Stimulated activated CD8-positive, alpha-beta memory T cell treated with anti-CD3 and anti-CD28 coated beads, Interleukin-15, amount 100 ng/mL, for 48 hours (primary cell): ENCODE data around the gene SNX5.

Experiments used
- DNase-seq, 2 donors: peaks; one replicate each; pipeline ENCODE4 v3.0.0-alpha.2; 2020; ENCODE audit warnings: low read depth in 2 of 2

Gene SNX5

DNA sequence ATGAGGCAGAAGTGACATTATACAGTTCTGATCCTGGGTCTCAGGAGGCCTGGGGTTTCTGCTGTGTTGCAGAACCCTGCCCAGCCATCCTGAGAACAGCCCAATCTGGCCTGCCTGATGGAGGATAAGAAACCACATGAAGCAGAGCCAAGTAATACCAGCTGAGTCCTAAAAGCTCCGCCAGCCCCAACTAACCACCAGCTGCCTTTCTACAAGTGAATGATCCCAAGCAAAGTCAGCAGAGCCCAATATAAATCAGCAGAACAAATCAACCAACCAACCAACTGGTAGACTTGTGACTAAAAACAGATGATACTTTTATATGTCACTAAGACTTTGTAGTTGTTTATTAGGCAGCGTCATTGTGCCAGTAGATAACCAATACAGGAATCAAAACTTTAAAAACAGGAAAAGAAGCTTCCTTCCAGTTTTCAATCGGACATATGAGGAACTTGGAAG lies 52.1 kb downstream of the SNX5 start:
- DNase-seq: no peak

DNA sequence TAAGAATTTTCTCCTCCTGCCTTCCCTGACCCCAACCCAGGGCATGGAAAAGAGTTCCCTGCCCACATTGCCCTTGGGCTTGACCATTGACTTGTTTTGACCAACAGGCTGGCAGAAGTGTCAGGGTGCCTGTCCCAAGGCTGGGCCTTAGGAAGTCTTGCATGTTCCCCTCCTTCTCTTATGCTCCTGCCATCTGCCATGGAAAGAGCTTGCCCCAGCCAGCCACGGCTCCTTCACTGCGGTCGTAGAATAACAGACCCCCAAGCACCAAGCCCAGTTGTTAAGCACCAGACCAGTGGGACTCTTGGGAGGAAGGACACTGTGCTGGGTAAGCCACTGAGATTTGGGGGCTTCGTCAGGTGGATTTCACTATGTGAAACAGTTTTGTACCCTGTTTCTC lies 53.6 kb downstream of the SNX5 start:
- no peak for DNase-seq

DNA sequence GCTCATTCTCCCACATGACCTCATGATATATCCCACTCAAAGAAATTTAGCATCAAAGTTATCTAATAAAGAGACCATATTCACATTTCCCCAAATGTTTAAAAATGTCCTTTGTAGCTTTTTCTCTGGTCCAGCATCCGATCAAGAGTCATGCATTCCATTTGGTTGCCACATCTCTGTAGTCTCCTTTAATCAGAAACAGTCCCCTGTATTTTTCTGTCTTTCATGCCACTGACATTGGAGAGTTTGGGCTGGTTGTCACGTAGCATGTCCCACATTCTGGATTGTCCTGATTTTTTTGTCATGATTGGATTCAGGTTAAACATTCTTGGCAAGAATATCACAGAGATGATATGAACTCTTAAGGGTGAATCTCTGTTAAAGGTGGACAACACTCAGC lies 55.7 kb downstream of the SNX5 start:
- no peak for DNase-seq

DNA sequence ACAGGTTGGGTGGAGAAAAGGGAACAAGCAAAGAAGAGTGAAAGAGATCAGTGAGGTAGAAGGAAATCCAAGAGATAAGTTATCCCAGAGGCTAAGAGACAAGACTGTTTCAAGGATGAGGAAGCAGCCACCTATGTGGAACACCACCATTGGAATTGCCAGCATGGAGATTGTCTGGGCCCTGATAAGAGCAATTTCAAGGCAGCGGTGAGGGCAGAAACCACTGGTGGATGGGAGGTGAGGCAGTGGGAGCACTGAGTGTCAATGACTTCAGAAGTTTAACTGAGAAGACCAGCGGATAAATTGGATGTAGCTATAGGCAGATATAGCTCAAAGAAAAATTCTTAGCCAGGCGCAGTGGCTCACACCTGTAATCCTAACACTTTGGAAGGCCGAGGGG lies 56.7 kb downstream of the SNX5 start:
- DNase-seq: no peak

- DNase-seq: no peak
Observed at GRCh38 chr20:17910828-17911294, 57.7 kb downstream of the SNX5 start.

DNA sequence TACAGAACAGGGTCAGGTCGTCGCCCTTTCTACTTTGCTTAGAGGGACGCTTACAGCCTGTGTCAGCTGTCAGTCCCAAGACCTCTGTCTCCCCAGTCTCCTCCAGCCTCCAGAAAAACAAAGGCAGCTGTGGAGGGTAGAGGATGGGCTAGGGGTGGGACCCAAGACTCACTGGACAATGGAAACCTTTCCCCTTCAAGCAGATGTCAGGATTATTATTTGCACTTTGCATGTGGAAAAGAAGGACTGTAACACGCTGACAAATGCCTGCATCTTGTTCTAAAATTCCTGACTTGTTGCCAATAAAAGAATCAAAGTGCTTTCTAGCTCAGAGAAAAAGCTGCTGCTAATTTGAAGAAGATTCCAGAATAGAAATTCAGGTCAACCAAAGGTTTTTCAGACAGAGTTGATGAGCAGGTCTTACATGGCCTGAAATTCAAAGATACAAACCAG lies 58.7 kb downstream of the SNX5 start:
- DNase-seq: no peak

GRCh38 chr20:17905544-17905943 lies 63.0 kb downstream of the SNX5 start:
- no peak for DNase-seq

DNA sequence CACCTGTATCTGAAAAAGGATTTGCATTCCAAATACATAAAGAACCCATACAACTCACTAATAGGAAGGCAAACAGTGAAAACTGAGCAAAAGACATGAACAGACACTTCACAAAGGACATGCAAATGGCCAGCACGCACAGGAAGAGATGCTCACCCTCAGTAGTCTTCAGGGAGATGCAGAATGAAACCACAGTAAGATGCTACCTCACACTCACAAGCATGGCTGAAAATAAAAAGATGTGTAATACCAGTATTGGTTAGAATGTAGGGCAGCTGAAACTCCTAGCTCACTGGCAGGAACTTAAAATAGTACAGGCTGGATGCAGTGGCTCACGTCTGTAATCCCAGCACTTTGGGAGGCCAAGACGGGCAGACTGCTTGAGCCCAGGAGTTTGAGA lies 64.6 kb downstream of the SNX5 start:
- DNase-seq: no peak

DNA sequence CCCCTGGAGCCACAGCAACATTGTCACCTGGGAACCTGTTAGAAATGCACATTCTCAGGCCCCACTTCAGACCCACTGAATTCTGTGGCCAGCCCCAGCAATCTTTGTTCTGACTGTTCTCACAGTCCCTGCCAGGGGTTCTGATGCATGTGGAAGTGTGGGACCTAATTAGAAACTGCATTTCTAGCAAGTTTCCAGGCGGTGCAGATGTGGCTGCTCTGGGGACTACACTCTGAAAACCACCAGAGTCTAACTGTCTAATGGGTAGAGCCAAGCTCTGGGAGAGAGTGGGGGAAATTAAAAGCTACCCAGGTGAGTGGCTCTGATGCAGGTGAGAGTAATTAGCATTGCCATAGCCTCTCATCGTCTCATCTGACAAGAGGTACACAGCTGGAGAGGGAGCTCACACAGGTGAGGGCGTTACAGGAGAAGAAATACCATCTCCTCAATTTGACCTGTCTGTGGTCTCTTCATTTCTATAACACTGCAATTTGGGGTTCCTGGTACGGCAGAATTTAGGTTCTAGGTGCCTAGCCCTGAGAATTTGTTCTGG lies 66.0 kb downstream of the SNX5 start:
- DNase-seq: no peak

DNA sequence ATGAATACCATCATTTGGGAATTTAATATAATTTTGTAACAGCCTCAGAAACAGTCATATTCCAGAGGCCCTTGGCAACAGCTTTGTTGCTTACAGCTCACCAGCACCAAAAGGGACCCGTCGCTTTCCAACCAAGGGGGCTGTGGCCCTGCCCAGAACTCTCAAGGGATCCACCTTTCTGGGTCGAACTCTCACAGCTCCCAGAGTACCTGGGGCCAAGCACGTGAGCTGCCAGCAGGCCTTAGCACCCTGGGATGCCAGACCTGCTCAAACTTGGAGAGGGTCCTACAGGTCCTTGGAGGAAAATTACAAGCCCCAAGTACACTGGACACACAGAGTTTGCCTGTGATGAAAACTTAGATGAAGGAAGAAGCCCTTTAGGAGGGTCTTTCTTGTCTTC lies 66.6 kb downstream of the SNX5 start:
- no peak for DNase-seq

GRCh38 chr20:17898548-17898994 lies 70.0 kb downstream of the SNX5 start:
- peak in 1 of 2 donors; percentile 35 for DNase-seq

GRCh38 chr20:17897566-17898307 lies 70.9 kb downstream of the SNX5 start:
- DNase-seq: no peak

DNA sequence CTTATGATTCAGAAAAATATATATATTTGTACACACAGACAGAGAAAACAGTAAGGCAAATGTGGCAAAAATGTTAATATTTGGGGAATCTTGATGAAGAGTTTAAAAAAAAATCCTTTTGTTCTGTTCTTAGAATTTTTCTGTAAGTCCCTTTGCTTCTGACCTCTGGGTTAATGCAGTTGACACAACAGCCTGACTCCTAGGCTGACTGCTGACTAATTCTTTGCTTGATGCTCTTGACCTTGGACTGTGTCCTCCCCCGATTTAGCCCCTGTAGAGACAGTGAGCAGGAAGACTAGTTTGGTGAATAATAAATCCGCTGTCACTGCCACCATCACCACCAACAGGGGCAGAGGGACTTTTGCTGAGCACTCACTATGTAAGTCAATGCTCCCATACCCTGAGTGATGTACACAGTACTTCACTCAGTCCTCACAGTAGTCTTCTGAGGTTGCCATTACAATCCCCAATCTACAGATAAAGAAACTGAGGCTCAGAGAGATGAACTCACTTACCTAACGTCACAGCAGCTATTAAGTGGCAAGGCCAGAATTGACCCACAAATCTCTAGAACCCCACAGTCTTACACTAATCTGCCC lies 71.7 kb downstream of the SNX5 start:
- DNase-seq: no peak

DNA sequence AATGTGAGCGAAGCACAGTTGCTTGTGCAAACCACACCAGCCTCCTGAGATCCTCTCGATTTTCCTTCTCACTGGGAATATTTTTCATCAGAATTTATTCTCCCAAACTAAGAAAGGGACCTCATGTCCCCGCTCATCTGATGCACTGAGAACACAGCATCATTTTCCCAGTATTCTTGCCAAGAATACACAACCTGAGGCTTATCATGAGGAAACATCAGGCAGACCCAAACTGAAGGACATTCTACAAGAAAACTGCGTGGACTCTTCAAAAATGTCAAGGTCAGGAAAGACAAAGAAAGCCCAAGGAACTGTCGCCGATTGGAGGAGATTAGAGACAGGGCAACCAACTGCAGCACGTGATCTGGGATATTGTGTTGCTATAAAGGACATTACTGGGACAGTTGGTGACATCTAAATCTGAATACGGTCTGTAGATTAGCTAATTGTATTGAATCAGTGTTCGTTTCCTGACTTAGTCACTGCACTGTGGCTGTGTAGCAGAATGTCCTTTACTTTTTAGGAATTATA lies 72.3 kb downstream of the SNX5 start:
- no peak for DNase-seq

DNA sequence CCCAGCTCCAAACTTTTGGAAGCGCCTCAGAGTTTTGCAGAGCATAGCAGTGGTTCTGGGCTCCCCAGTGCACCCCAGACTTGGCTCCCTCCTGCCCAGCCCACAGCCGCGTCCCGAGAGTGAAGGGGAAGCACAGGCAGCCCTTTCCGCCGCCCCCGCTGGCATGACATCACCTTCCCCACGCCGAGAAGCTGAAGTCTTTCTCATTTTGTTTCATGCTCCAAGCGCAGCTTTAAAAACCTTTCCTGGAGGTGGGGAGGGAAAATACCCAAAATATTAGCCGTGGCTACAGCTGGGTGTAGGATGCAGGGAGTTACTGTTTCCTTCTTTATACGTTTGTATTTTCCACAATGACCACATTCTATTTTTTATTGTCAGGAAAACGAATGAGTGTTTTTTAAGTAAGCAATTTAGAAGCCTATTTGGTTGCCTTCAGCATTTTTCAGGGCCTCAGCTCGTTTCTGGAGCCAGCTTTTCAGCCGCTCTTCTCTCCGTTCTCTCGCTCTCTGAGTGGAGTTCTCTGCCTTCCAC lies 72.9 kb downstream of the SNX5 start:
- DNase-seq: peak; percentile 47 to 53

GRCh38 chr20:17893445-17893844 lies 75.1 kb downstream of the SNX5 start:
- no peak for DNase-seq

DNA sequence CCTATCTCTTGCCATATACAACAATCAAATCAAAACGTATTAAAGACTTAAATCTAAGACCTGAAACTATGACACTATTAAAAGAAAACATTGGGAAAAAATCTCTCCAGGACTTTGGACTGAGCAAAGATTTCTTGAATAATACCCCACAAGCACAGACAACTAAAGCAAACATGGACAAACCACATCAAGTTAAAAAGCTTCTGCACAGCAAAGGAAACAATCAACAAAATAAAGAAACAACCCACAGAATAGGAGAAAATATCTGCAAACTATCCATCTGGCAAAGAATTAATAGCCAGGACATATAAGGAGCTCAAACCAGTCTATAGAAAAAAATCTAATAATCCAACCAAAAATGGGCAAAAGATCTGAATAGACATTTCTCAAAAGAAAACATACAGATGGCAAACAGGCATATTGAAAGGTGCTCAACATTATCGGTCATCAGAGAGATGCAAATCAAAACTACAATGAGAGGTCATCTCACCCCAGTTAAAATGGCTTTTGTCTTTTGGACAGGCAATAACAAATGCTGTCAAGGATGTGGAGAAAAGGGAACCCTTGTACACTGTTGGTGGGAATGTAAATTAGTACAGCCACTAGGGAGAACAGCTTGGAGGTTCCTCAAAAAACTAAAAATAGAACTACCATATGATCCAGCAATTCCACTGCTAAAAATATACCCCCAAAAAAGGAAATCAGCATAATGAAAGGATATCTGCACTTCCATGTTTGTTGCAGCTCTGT lies 76.2 kb downstream of the SNX5 start:
- DNase-seq: no peak
